HepG2 (cell line): Measurements from ENCODE around the gene LARP4. TPM values are rescaled to one million over a fixed set of nuclear protein-coding genes. Genes with fewer than 3 reads are reported as not detected.
"Not testable (repeated sequence)": the region's sequence is repeated elsewhere in the genome, so short reads cannot be mapped to it uniquely, and the experiment has no call there.

Source experiments
- ATAC-seq: fragments of 200-7000 bp; cut with Tn5 transposase; 3 replicates; pipeline ENCODE4 v1.9.1; 2020; ENCODE audit warnings: mild to moderate bottlenecking, moderate library complexity
- BruUV-seq: library from RNA; stranded (reverse); fragments of 400-500 nt; replicated peaks from 2 replicates; lab custom pipeline; 2021; lab: Mats Ljungman, UMichigan
- CTCF ChIA-PET: fragments of 300-600 bp; formaldehyde crosslinking; extraction: SDS; loops from one replicate; lab custom pipeline; 2021; ENCODE audit warnings: low total read pairs, inconsistent platforms, low intra/inter-chr PET ratio; lab: Yijun Ruan, JAX
- POLR2A ChIA-PET: fragments of 350-600 bp; sonication (Branson Sonifier 250); formaldehyde crosslinking; loops from one replicate; lab custom pipeline; 2020; ENCODE audit warnings: antibody characterized with exemption, inconsistent platforms; lab: Yijun Ruan, JAX
- DNase-seq: peaks from one replicate; pipeline ENCODE4 v3.0.0-alpha.2; 2015; ENCODE audit warnings: low spot score
- FAIRE-seq: peaks from 3 replicates; lab custom pipeline; 2011; peaks lifted over from hg19 to GRCh38; lab: Jason Lieb, UNC
- H2AFZ ChIP-seq: one replicate; pipeline ENCODE4 v1.6.1; 2011; ENCODE audit warnings: low read length, inconsistent platforms
- H3K27ac ChIP-seq: fragments of 300-600 bp; 3 replicates; pipeline ENCODE4 v1.8.0; 2011; ENCODE audit warnings: mixed run types, mild to moderate bottlenecking, mixed read lengths, low read length, inconsistent platforms; ENCODE audit not compliant: insufficient read depth; ENCODE audit errors: extremely low read length
- H3K27me3 ChIP-seq, 2 experiments: fragments of 200-600 bp in 1 of 2; 2 replicates in 1 of 2; 3 replicates in 1 of 2; pipeline versions ENCODE4 v1.6.0 to v1.8.0; 2011; ENCODE audit warnings: low read length in 2 of 2, mild to moderate bottlenecking in 2 of 2, moderate library complexity in 2 of 2, inconsistent platforms in 1 of 2; ENCODE audit not compliant: insufficient read depth in 2 of 2, control insufficient read depth in 1 of 2
- H3K36me3 ChIP-seq, 2 experiments: fragments of 200-600 bp in 1 of 2; replicated peaks in 1 of 2; 2 replicates in 1 of 2; 3 replicates in 1 of 2; pipeline versions ENCODE4 v1.5.1 to v1.8.0; 2011; ENCODE audit warnings: low read length in 2 of 2, inconsistent platforms in 1 of 2; ENCODE audit not compliant: insufficient read depth in 2 of 2, control insufficient read depth in 1 of 2
- H3K4me1 ChIP-seq: 2 replicates; pipeline ENCODE4 v1.5.1; 2012; ENCODE audit warnings: low read length, inconsistent platforms; ENCODE audit not compliant: insufficient read depth
- H3K4me2 ChIP-seq: 2 replicates; pipeline ENCODE4 v1.6.0; 2011; ENCODE audit warnings: low read depth, low read length, inconsistent platforms
- H3K4me3 ChIP-seq, 3 experiments: fragments of 200-600 bp in 1 of 3; sonication (generic), shearing (Covaris generic) in 1 of 3; replicated peaks in 1 of 3; 2 replicates each; pipeline ENCODE4 v1.5.1; 2011 to 2016; ENCODE audit warnings: low read length in 3 of 3, inconsistent platforms in 2 of 3, low read depth in 2 of 3, mild to moderate bottlenecking in 2 of 3, control low read depth in 1 of 3, mixed read lengths in 1 of 3; ENCODE audit not compliant: insufficient read depth in 1 of 3
- H3K79me2 ChIP-seq: one replicate; pipeline ENCODE4 v1.6.1; 2011; ENCODE audit warnings: low read length, inconsistent platforms; ENCODE audit not compliant: insufficient read depth
- H3K9ac ChIP-seq: 2 replicates; pipeline ENCODE4 v1.6.0; 2011; ENCODE audit warnings: mild to moderate bottlenecking, low read depth, low read length, inconsistent platforms; ENCODE audit not compliant: insufficient read depth
- H3K9me3 ChIP-seq: 2 replicates; pipeline ENCODE4 v1.5.1; 2012; ENCODE audit warnings: mild to moderate bottlenecking, low read length
- H4K20me1 ChIP-seq: 2 replicates; pipeline ENCODE4 v1.6.0; 2011; ENCODE audit warnings: inconsistent platforms, mild to moderate bottlenecking, low read length, moderate library complexity; ENCODE audit not compliant: insufficient read depth
- MED1 ChIP-seq: sonication (generic); formaldehyde crosslinking; IDR thresholded peaks from 2 replicates; pipeline ENCODE4 v1.4.0; 2020; ENCODE audit warnings: missing genetic modification reagents
- SRY ChIP-seq: sonication (generic); formaldehyde crosslinking; IDR thresholded peaks from 2 replicates; pipeline ENCODE4 v1.8.0; 2022; ENCODE audit warnings: mild to moderate bottlenecking, missing genetic modification reagents
- ZBTB33 ChIP-seq: sonication (generic); formaldehyde crosslinking; IDR thresholded peaks from 2 replicates; pipeline ENCODE4 v1.4.0; 2020; ENCODE audit warnings: missing genetic modification reagents
- ZNF121 ChIP-seq: sonication (generic); formaldehyde crosslinking; IDR thresholded peaks from 2 replicates; pipeline ENCODE4 v1.5.0; 2020; ENCODE audit warnings: mild to moderate bottlenecking, missing genetic modification reagents
- ZNF24 ChIP-seq: fragments of 450-650 bp; IDR thresholded peaks from 2 replicates; pipeline ENCODE4 v1.6.1; 2017; ENCODE audit warnings: antibody characterized with exemption, mild to moderate bottlenecking
- WGBS: methylation state at CpG from one replicate; pipeline ENCODE4 v1.1.6; 2017; ENCODE audit warnings: low lambda C conversion rate; 5-methylcytosine and 5-hydroxymethylcytosine counted together
- in situ Hi-C: cut with HindIII; loops from 2 replicates; pipeline ENCODE4 v1.10.0; 2017; ENCODE audit warnings: low pct_unique_long_range_greater_than_20kb; ENCODE audit not compliant: extremely low pct_ligation_motif_present
- intact Hi-C: fragments of 100-400 bp; cut with micrococcal nuclease; formaldehyde crosslinking; loops from one replicate; pipeline ENCODE4 v1.10.0; 2022; ENCODE audit not compliant: unreplicated experiment
- polyA plus RNA-seq, 8 experiments: library from polyadenylated mRNA; depleted of rRNA in 3 of 8; stranded (reverse) in 7 of 8; unstranded in 1 of 8; fragments of >200 nt; fragmentation: Illumina TruSeq in 4 of 8; extraction: Trizol in 4 of 8; gene quantifications; 2 replicates each; pipeline versions ENCODE4 v1.2.1 to v1.2.3, GENCODE V29; 2011 to 2016; ENCODE audit warnings: low read depth in 4 of 8, missing spikeins in 1 of 8, mixed read lengths in 1 of 8; ENCODE audit not compliant: insufficient read depth in 1 of 8
- total RNA-seq, 5 experiments: library from RNA; depleted of rRNA; stranded (reverse); fragments of >200 nt; fragmentation: Illumina TruSeq; extraction: Trizol; gene quantifications; 2 replicates each; pipeline ENCODE4 v1.2.3, GENCODE V29; 2016; ENCODE audit warnings: low read depth in 1 of 5

Gene LARP4
- total and polyA plus RNA-seq, 2 of the 13 experiments (the other 11 are each of a cell fraction or from before 2014, with no cell fraction given) = 16.4 to 42.7 TPM

GRCh38 chr12:50419112-50419909 lies 18.6 kb downstream of the LARP4 start:
- DNase-seq (no peak), FAIRE-seq (no peak), ATAC-seq (no peak)
- no peak for TF ChIP-seq ZNF24
- TF ChIP-seq ZNF121 = peak; percentile 57; the same call in 1 of the 2 replicates
- no peak for TF ChIP-seq SRY (CRISPR knock-in tag)
- no peak for TF ChIP-seq MED1
- no TSS peak for BruUV-seq
- Histone ChIP-seq H3K9ac (no peak overlapping the region), H2AFZ (no peak overlapping the region), H3K36me3 (peaks cover 7 to 23% of the 10 kb centered on the region in 2 experiments; a peak in 4 of 5 replicates), H3K79me2 (peaks cover 95% of the 10 kb centered on the region), H4K20me1 (peaks cover 45% of the 10 kb centered on the region; the same call in 1 of the 2 replicates), H3K4me1 (no peaks in the 10 kb centered on the region), H3K4me2 (no peak overlapping the region), H3K27me3 (no peaks in the 10 kb centered on the region), H3K27ac (peak overlapping the region; percentile 12), H3K4me3 (no peak overlapping the region), H3K9me3 (no peaks in the 10 kb centered on the region)
- CTCF ChIA-PET = no interaction called here
- intact Hi-C loops (no loop called here), in situ Hi-C loops (no loop called here)
- 80% methylated on average over 5 of the region's 5 CpGs for WGBS
- POLR2A ChIA-PET = no interaction called here

GRCh38 chr12:50422855-50423254 lies 22.2 kb downstream of the LARP4 start:
- peak; percentile 61; the same call in 1 of the 2 replicates for TF ChIP-seq ZBTB33
- H3K4me1 ChIP-seq, H3K36me3 ChIP-seq, DNase-seq, H3K9ac ChIP-seq, H3K27ac ChIP-seq, intact Hi-C loops, in situ Hi-C loops, H3K4me3 ChIP-seq, H2AFZ ChIP-seq, H3K4me2 ChIP-seq, H3K9me3 ChIP-seq, CTCF ChIA-PET, H3K27me3 ChIP-seq, BruUV-seq, POLR2A ChIA-PET, FAIRE-seq, ATAC-seq: not testable (repeated sequence)
- H3K79me2 ChIP-seq = peaks cover 84% of the 10 kb centered on the region
- 98% methylated on average over 10 of the region's 10 CpGs for WGBS
- H4K20me1 ChIP-seq = peaks cover 36% of the 10 kb centered on the region; the same call in 1 of the 2 replicates
